CD4-positive, alpha-beta T cell treated with Interferon gamma for 1 hour (primary cell): Measurements from ENCODE around the gene ZNF143.
"Not testable (repeated sequence)": the region's sequence is repeated elsewhere in the genome, so short reads cannot be mapped to it uniquely, and the experiment has no call there.

ENCODE experiments used
- DNase-seq: peaks from one replicate; pipeline ENCODE4 v3.0.0-alpha.2; 2020

The ZNF143 gene

GRCh38 chr11:9460322-9461062 lies at the start of gene ZNF143:
ZNF143 (plus strand) TSS chr11:9461012; CDS start chr11:9471309, 10,297 bp downstream.
- peak; percentile 100 for DNase-seq

DNA sequence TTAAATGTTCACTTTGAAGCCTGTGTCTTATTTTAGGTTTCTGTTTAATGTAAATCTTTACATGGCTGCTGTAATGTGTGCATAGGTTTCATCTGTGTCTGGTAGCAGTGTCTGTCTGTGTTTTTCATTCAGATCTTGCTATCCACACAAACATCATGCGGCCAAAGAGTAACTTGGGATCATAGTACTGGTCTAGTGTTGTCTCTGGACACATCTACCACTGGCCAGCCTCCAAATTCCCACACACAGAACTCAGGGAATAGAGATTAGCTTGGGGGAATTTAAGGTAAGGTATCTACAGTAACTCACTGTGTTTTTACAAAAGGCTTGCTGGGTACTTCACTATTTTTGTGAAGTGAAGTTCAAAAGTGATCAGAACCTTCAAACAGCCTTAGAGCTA lies 32.1 kb upstream of the ZNF143 start:
- DNase-seq: no peak

DNA sequence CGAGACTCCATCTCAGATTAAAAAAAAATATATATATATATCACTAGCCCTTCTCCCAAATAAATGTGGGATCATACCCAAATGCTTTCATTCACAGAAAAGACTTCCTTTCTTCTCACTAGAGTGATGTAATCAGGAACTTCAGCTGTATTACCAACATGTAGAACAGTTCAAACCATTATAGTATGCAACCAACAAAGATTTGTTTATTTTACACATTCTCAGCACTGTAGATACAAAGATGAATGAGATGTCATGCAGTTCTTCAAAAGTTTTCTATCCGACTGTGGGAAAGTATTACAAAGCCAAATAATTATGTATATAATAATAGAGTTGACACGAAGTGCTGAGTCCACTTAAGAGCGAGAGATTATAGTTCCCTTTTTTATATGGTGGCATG lies 22.2 kb upstream of the ZNF143 start:
- no peak for DNase-seq

GRCh38 chr11:9446230-9446629 lies 14.6 kb upstream of the ZNF143 start:
- no peak for DNase-seq

DNA sequence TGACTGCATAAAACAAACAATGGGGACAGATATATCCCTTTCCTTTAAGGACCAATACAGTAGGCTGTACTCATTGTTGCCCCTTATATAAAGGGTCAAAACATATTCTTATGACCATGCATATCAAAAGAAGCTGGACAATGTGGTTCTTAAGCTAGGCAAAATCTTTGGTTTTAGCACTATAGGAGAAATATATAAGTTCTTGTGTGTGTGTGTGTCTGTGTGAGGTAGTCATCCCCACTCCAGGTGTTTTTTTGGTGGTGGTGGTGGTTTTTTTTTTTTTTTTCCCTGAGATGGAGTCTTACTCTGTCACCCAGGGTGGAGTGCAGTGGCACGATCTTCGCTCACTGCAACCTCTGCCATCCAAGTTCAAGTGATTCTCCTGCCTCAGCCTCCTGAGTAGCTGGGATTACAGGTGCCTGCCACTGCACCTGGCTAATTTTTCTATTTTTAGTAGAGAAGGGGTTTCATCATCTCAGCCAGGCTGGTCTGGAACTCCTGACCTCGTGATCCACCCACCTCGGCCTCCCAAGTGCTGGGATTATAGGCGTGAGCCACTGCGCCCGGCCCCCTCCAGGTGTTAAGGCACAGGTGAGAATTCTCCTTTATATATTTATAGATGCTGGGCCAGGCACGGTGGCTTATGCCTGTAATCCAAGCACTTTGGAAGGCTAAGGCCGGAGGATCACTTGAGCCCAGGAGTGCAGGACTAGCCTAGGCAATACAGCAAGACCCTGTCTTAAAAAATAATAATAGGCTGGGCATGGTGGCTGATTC lies 12.0 kb upstream of the ZNF143 start:
- no peak for DNase-seq

DNA sequence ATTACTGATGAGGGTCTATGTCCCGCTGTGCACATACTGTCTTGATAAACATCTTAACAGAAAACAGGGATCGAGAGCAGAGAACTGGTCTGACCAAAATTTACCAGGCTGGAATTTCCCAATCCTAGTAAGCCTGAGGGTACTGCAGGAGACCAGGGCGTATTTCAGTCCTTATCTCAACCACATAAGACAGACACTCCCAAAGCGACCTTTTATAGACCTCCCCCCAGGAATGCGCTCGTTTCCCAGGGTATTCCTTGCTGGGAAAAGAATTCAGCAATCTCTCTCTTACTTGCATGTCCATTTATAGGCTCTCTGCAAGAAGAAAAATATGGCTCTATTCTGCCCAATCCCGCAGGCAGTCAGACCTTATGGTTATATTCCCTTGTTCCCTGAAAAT lies 8.8 kb upstream of the ZNF143 start:
- not testable (repeated sequence) for DNase-seq

- no peak for DNase-seq
These were observed 5.1 kb upstream of the ZNF143 start for GRCh38 chr11:9455722-9456121.

GRCh38 chr11:9459667-9460321 lies 1.0 kb upstream of the ZNF143 start:
- no peak for DNase-seq

GRCh38 chr11:9461063-9461759 lies 399 bp downstream of the ZNF143 start:
- peak; percentile 85 for DNase-seq

- no peak for DNase-seq
These were observed 935 bp downstream of the ZNF143 start for GRCh38 chr11:9461760-9462134.

DNA sequence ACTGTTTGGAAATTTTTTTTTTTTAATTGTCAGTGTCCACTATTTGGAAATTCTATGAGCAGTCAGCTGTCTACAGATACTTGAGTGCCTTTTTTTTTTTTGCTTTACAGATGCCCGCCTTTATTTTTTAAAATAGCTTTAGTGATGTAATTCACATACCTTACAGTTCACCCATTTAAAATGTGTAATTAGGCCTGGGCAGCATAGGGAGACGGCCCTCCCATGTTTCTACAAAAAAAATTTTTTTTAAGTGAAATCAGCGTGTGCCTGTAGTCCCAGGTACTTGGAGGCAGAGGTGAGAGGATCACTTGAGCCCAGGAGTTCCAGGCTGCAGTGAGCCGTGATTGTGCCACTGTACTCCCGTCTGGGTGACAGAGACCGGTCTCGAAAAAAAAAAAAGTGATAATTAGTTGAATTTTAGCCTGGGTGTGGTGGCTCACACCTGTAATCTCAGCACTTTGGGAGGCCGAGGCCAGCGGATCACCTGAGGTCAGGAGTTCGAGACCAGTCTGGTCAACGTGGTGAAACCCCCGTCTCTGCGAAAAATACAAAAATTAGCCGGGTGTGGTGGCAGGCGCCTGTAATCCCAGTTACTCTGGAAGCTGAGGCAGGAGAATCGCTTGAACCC lies 1.5 kb downstream of the ZNF143 start:
- DNase-seq: no peak

GRCh38 chr11:9462806-9463537 lies 2.2 kb downstream of the ZNF143 start:
- no peak for DNase-seq

DNA sequence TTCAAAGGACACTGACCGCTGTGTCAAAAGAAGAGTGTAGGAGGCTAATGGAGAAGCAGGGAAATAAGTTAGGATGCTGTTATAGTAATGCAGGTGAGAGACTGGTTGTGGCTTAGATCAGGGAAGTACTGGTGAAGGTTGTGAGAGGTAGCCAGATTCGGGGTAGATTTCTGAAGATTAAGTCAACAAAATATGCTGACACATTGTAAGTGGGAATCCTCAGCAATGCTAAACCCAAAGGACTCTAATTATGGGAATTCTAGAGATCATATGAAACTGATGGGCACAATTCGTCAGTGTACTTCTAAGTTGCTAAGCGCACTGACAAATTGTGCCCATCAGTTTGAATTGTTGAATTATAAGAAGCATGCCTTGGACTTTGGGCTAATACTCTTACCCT lies 10.0 kb downstream of the ZNF143 start:
- no peak for DNase-seq

DNA sequence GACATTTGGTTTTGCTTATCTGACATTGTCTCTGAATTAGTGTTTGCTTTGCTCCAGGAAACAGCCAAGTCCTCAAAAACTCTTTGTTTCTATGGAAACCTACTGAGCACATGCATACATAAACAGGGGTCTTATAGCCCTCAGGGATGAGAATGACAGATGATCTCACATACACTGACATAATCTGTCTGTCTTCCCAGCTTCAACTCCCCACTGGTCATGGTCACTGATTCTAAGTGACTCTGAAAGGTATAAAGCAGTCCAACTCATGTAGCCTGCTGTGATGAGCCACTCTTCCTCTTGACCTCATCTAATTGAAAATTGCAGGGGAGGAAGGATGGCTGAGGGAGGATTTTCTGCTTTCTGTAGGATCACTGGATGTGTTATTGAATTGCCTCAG lies 12.6 kb downstream of the ZNF143 start:
- DNase-seq: no peak

GRCh38 chr11:9479899-9480298 lies 19.1 kb downstream of the ZNF143 start:
- no peak for DNase-seq

- no peak for DNase-seq
These were observed 28.4 kb downstream of the ZNF143 start for GRCh38 chr11:9489080-9489765.

DNA sequence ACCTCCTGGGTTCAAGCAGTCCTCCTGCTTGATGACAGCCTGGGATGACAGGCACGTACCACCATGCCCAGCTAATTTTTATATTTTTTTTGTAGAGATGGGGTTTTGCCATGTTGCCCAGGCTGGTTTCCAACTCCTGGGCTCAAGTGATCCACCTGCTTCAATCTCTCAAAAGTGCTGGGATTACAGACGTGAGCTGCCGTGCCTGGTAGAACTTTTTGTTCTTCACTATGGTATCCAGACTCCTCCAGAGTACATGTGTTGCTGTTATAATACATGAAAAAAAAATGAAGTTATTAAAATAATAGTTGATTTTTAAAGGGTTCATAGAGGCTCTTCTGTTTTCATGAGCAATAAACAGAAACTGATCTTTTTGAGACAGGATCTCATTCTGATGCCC lies 29.6 kb downstream of the ZNF143 start:
- no peak for DNase-seq

- no peak for DNase-seq
These were observed 32.7 kb downstream of the ZNF143 start for GRCh38 chr11:9493492-9493891.

DNA sequence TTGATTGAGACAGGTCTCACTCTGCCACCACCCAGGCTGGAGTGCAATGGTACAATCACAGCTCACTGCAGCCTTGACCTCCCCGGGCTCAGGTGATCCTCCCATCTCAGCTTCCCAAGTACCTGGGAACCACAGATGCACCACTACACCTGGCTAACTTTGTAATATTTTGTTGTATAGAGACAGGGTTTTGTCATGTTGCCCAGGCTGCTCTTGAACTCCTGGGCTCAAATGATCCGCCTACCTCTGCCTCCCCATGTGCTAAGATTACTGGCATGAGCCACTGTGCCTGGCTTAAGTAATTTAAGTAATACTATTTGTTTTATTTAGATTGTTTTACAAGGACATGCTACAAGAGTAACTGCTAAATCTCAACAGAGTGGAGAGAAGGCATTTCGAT lies 33.5 kb downstream of the ZNF143 start:
- no peak for DNase-seq

GRCh38 chr11:9495803-9496514 lies 35.1 kb downstream of the ZNF143 start:
- DNase-seq: no peak
